SK-N-SH treated with all-trans-retinoic acid at 6 μM for 48 hours (cell line): ENCODE results near the gene FYCO1.

ENCODE experiments used
- ATAC-seq: fragments of 200-7000 bp; cut with Tn5 transposase; 3 replicates; pipeline ENCODE4 v1.9.1; 2020; ENCODE audit warnings: mild to moderate bottlenecking, moderate library complexity
- BACH2 ChIP-seq: fragments of 250-450 bp; sonication (Bioruptor Pico); IDR thresholded peaks from 2 replicates; pipeline ENCODE4 v1.9.0; 2021; ENCODE audit warnings: mild to moderate bottlenecking, borderline replicate concordance
- CREB5 ChIP-seq: fragments of 250-450 bp; sonication (Bioruptor Pico); IDR thresholded peaks from 2 replicates; pipeline ENCODE4 v1.5.1; 2020; ENCODE audit warnings: low read depth, mild to moderate bottlenecking, moderate library complexity
- CSDC2 ChIP-seq: fragments of 250-450 bp; sonication (Bioruptor Pico); IDR thresholded peaks from 2 replicates; pipeline ENCODE4 v1.5.0; 2020; ENCODE audit warnings: mild to moderate bottlenecking, moderate library complexity
- ESRRG ChIP-seq: fragments of 250-450 bp; sonication (Bioruptor Pico); IDR thresholded peaks from 2 replicates; pipeline ENCODE4 v1.6.1; 2021; ENCODE audit warnings: mild to moderate bottlenecking
- GLIS3 ChIP-seq: fragments of 250-450 bp; sonication (Bioruptor Pico); IDR thresholded peaks from 2 replicates; pipeline ENCODE4 v1.5.0; 2020; ENCODE audit warnings: mild to moderate bottlenecking, moderate library complexity
- ISL1 ChIP-seq: fragments of 250-450 bp; sonication (Bioruptor Pico); IDR thresholded peaks from 2 replicates; pipeline ENCODE4 v2.1.2; 2022; ENCODE audit warnings: mild to moderate bottlenecking, moderate library complexity
- OSR1 ChIP-seq: fragments of 250-450 bp; sonication (Bioruptor Pico); IDR thresholded peaks from 2 replicates; pipeline ENCODE4 v1.8.0; 2022; ENCODE audit warnings: moderate library complexity, mild to moderate bottlenecking, inconsistent platforms
- PATZ1 ChIP-seq: fragments of 250-450 bp; sonication (Bioruptor Pico); IDR thresholded peaks from 2 replicates; pipeline ENCODE4 v1.8.0; 2020; ENCODE audit warnings: mild to moderate bottlenecking, moderate library complexity, borderline replicate concordance
- POU6F1 ChIP-seq: fragments of 250-450 bp; sonication (Bioruptor Pico); IDR thresholded peaks from 2 replicates; pipeline ENCODE4 v1.8.0; 2021; ENCODE audit warnings: low read depth, mild to moderate bottlenecking, moderate library complexity, borderline replicate concordance
- SNAI2 ChIP-seq: fragments of 250-450 bp; sonication (Bioruptor Pico); IDR thresholded peaks from 2 replicates; pipeline ENCODE4 v1.5.0; 2020; ENCODE audit warnings: mild to moderate bottlenecking, moderate library complexity
- TCF4 ChIP-seq: fragments of 250-450 bp; sonication (Bioruptor Pico); IDR thresholded peaks from 2 replicates; pipeline ENCODE4 v1.8.0; 2021; ENCODE audit warnings: mild to moderate bottlenecking, moderate library complexity, borderline replicate concordance
- TSHZ2 ChIP-seq: fragments of 250-450 bp; sonication (Bioruptor Pico); IDR thresholded peaks from 2 replicates; pipeline ENCODE4 v1.5.0; 2020; ENCODE audit warnings: mild to moderate bottlenecking, moderate library complexity
- ZC3H10 ChIP-seq: fragments of 250-450 bp; sonication (Bioruptor Pico); IDR thresholded peaks from 2 replicates; pipeline ENCODE4 v1.5.1; 2021; ENCODE audit warnings: mild to moderate bottlenecking, moderate library complexity
- ZFP3 ChIP-seq: fragments of 250-450 bp; sonication (Bioruptor Pico); IDR thresholded peaks from 2 replicates; pipeline ENCODE4 v1.5.0; 2020; ENCODE audit warnings: mild to moderate bottlenecking, moderate library complexity
- ZFP30 ChIP-seq: fragments of 450-650 bp; formaldehyde crosslinking; IDR thresholded peaks from 2 replicates; pipeline ENCODE4 v1.5.0; 2022; ENCODE audit warnings: mild to moderate bottlenecking, moderate library complexity
- ZNF70 ChIP-seq: fragments of 450-650 bp; formaldehyde crosslinking; IDR thresholded peaks from 2 replicates; pipeline ENCODE4 v1.5.0; 2020; ENCODE audit warnings: mild to moderate bottlenecking, moderate library complexity
- ZNF8 ChIP-seq: fragments of 450-650 bp; formaldehyde crosslinking; IDR thresholded peaks from 2 replicates; pipeline ENCODE4 v1.5.0; 2020; ENCODE audit warnings: mild to moderate bottlenecking, moderate library complexity

The FYCO1 gene

GRCh38 chr3:45968706-45969105 is 26.9 kb downstream of the FYCO1 start:
- TF ChIP-seq TCF4 (CRISPR knock-in tag) (no peak), ZC3H10 (no peak), ISL1 (CRISPR knock-in tag) (peak; percentile 28; the same call in 1 of the 2 replicates), CREB5 (CRISPR knock-in tag) (peak; percentile 48; the same call in 1 of the 2 replicates), OSR1 (CRISPR knock-in tag) (no peak), POU6F1 (CRISPR knock-in tag) (no peak)
- ATAC-seq = peak; percentile 95

GRCh38 chr3:45968149-45968548 is 27.5 kb downstream of the FYCO1 start:
- no peak for TF ChIP-seq ZFP3 (CRISPR knock-in tag)
- no peak for TF ChIP-seq BACH2
- TF ChIP-seq GLIS3 (CRISPR knock-in tag) = no peak
- ATAC-seq = no peak

- TF ChIP-seq ZFP3 (CRISPR knock-in tag) = no peak
- no peak for TF ChIP-seq SNAI2
- no peak for TF ChIP-seq ZNF8 (CRISPR knock-in tag)
- TF ChIP-seq ESRRG (CRISPR knock-in tag) = no peak
- no peak for TF ChIP-seq POU6F1 (CRISPR knock-in tag)
- no peak for TF ChIP-seq PATZ1
- TF ChIP-seq BACH2 = no peak
- no peak for TF ChIP-seq ZFP30 (CRISPR knock-in tag)
- TF ChIP-seq TCF4 (CRISPR knock-in tag) = no peak
- TF ChIP-seq CSDC2 (CRISPR knock-in tag) = no peak
- TF ChIP-seq OSR1 (CRISPR knock-in tag) = no peak
- TF ChIP-seq TSHZ2 (CRISPR knock-in tag) = no peak
- no peak for TF ChIP-seq GLIS3 (CRISPR knock-in tag)
- TF ChIP-seq ZNF70 (CRISPR knock-in tag) = no peak
- no peak for TF ChIP-seq CREB5 (CRISPR knock-in tag)
- TF ChIP-seq, all 23 proteins: peak for 0
- no peak for ATAC-seq
Observed at GRCh38 chr3:45967724-45968123, 27.9 kb downstream of the FYCO1 start.
